Measurements from ENCODE around the gene ZNF487. TPM values are rescaled to one million over a fixed set of nuclear protein-coding genes. Genes with fewer than 3 reads are reported as not detected.

ZNF487 gene
- total and polyA plus RNA-seq, 2 experiments from 2014 or later: 2.9 to 4.6 TPM

DNA sequence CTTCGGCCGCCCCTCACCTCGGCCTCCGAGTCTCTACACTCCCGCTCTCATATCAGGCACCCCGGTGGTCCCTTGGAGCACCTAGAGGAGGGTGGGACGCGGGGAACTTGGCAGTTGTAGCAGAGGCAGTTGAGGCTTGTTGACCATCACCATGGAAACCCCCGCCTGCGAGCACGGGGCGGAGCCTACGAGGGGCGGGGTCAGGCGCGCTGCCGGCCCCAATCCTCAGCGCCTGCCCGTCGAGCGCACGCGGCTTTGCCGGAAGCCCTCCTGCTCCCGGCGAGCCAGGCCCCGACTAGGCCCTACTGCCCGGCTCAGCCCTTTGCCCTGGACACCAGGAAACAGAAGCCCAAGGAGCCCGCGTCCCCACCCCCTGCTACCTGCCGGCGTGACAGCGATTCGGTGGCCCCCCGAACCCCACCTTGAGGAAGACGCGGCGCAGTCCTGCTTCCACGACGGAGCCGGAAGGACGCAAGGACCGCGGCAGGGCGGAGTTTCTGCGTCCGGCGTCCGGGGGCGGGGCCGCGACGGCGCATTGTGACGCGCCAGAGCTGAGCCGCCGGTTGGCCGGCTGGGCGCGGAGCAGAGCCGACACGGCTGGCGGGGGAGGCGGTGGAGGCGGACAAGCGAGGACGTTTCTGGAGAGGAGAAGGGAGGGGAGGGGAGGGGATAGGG, 28.1 kb upstream of the ZNF487 start, which contains the start of gene HNRNPF:
TSS of gene HNRNPF (minus strand) at position 477 of the 675 bp plus-strand sequence. CDS start 21,302 bp downstream, outside the sequence.
- Histone ChIP-seq H2AFZ (peak within 1 kb of the TSS; percentile 84; the same call in 1 of the 2 replicates), H3K4me2 (peak within 1 kb of the TSS; percentile 92), H3K27me3 (ENCODE audit: insufficient read depth) (no peaks in the 10 kb centered on the region), H3K36me3 (ENCODE audit: insufficient read depth) (no peaks in the 10 kb centered on the region), H3K9me2 (ENCODE audit: insufficient read depth) (no peaks in the 10 kb centered on the region), H3K79me2 (replicated peaks; ENCODE audit: insufficient read depth) (peaks cover 54% of the 10 kb centered on the region), H3K4me3 (peak within 1 kb of the TSS; percentile 86), H3F3A (replicated peaks; ENCODE audit: low read depth) (no peaks in the 10 kb centered on the region), H4K20me1 (replicated peaks; ENCODE audit: insufficient read depth) (peaks cover 24% of the 10 kb centered on the region), H3K27ac (ENCODE audit: low read depth) (peak within 1 kb of the TSS; percentile 98), H3K4me1 (ENCODE audit: insufficient read depth) (peaks cover 25% of the 10 kb centered on the region)
- Mint-ChIP-seq H3K27ac (peak within 1 kb of the TSS; percentile 99), H3K9me3 (peaks cover 5% of the 10 kb centered on the region; the same call in 1 of the 3 replicates), H3K4me3 (peak within 1 kb of the TSS; percentile 93), H3K36me3 (ENCODE audit: low read depth) (peaks cover 20% of the 10 kb centered on the region; the same call in 2 of the 3 replicates), H3K27me3 (ENCODE audit: insufficient read depth, low read depth, poor library complexity) (peaks cover 21% of the 10 kb centered on the region), H3K4me1 (peaks cover 20% of the 10 kb centered on the region)
- DNase-seq (ENCODE audit: low spot score) (peak; percentile 97), ATAC-seq (peak; percentile 75)
- no peak for TF ChIP-seq REST (IDR thresholded peaks at IDR 0.05; ENCODE audit: unreplicated experiment)
- TF ChIP-seq, protein P1, sequence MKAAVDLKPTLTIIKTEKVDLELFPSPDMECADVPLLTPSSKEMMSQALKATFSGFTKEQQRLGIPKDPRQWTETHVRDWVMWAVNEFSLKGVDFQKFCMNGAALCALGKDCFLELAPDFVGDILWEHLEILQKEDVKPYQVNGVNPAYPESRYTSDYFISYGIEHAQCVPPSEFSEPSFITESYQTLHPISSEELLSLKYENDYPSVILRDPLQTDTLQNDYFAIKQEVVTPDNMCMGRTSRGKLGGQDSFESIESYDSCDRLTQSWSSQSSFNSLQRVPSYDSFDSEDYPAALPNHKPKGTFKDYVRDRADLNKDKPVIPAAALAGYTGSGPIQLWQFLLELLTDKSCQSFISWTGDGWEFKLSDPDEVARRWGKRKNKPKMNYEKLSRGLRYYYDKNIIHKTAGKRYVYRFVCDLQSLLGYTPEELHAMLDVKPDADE (IDR thresholded peaks at IDR 0.05): 0 out of 2 replicates have a peak, but pooled peaks have one; percentile 56
- peak; percentile 89 for TF ChIP-seq CREB1 (CRISPR knock-in tag; IDR thresholded peaks at IDR 0.05; ENCODE audit: low read depth)
- TF ChIP-seq POLR2AphosphoS5 (IDR thresholded peaks at IDR 0.05; ENCODE audit: low read depth): peak; percentile 91
- no peak for TF ChIP-seq ZNF331 (CRISPR knock-in tag; IDR thresholded peaks at IDR 0.05; ENCODE audit: low read depth)
- no peak for TF ChIP-seq ZNF114 (CRISPR knock-in tag; IDR thresholded peaks at IDR 0.05)

GRCh38 chr10:43409385-43410109, 27.4 kb upstream of the ZNF487 start:
- Histone ChIP-seq H3K27ac (ENCODE audit: low read depth) (peak overlapping the region; percentile 98), H4K20me1 (replicated peaks; ENCODE audit: insufficient read depth) (peaks cover 18% of the 10 kb centered on the region), H3K9me2 (ENCODE audit: insufficient read depth) (no peaks in the 10 kb centered on the region), H2AFZ (peak overlapping the region; percentile 84; the same call in 1 of the 2 replicates), H3K36me3 (ENCODE audit: insufficient read depth) (no peaks in the 10 kb centered on the region), H3K4me1 (ENCODE audit: insufficient read depth) (peaks cover 21% of the 10 kb centered on the region), H3K27me3 (ENCODE audit: insufficient read depth) (no peaks in the 10 kb centered on the region), H3K79me2 (replicated peaks; ENCODE audit: insufficient read depth) (peaks cover 47% of the 10 kb centered on the region), H3K4me2 (peak overlapping the region; percentile 92), H3F3A (replicated peaks; ENCODE audit: low read depth) (no peaks in the 10 kb centered on the region), H3K4me3 (peak overlapping the region; percentile 86)
- Mint-ChIP-seq H3K4me1 (peaks cover 14% of the 10 kb centered on the region), H3K27ac (peak overlapping the region; percentile 99), H3K4me3 (peak overlapping the region; percentile 93), H3K9me3 (peaks cover 5% of the 10 kb centered on the region; the same call in 1 of the 3 replicates), H3K27me3 (ENCODE audit: insufficient read depth, low read depth, poor library complexity) (peaks cover 19% of the 10 kb centered on the region), H3K36me3 (ENCODE audit: low read depth) (peaks cover 14% of the 10 kb centered on the region; the same call in 2 of the 3 replicates)
- ATAC-seq (peak; percentile 2), DNase-seq (ENCODE audit: low spot score) (no peak)
- TF ChIP-seq ZNF331 (CRISPR knock-in tag; IDR thresholded peaks at IDR 0.05; ENCODE audit: low read depth): no peak
- TF ChIP-seq POLR2AphosphoS5 (IDR thresholded peaks at IDR 0.05; ENCODE audit: low read depth): peak; percentile 49

Measured in GM23338 (cell line).